Muscle of leg (tissue), 11 donors: ENCODE results near the gene SLC38A6. TPM values are rescaled to one million over a fixed set of nuclear protein-coding genes. Genes with fewer than 3 reads are reported as not detected.
A peak's percentile ranks its signal among the peaks of the same experiment; 100 is the strongest.
"Not testable (repeated sequence)": the region's sequence is repeated elsewhere in the genome, so short reads cannot be mapped to it uniquely, and the experiment has no call there.

Experiments used
- DNase-seq: peaks from one replicate; pipeline ENCODE4 v3.0.0; 2013
- H3K27ac ChIP-seq: one replicate; pipeline ENCODE4 v1.5.1; 2013; ENCODE audit warnings: mild to moderate bottlenecking, low read length, control low read depth
- H3K27me3 ChIP-seq: one replicate; pipeline ENCODE4 v1.6.1; 2013; ENCODE audit warnings: low read length; ENCODE audit not compliant: control insufficient read depth, insufficient read depth
- H3K36me3 ChIP-seq: one replicate; pipeline ENCODE4 v1.6.1; 2013; ENCODE audit warnings: low read length; ENCODE audit not compliant: control insufficient read depth, insufficient read depth
- H3K4me1 ChIP-seq: one replicate; pipeline ENCODE4 v1.6.1; 2013; ENCODE audit warnings: low read length; ENCODE audit not compliant: control insufficient read depth, insufficient read depth
- H3K4me3 ChIP-seq: one replicate; pipeline ENCODE4 v1.5.1; 2013; ENCODE audit warnings: low read length, control low read depth
- H3K9me3 ChIP-seq: replicated peaks from 2 replicates; pipeline ENCODE4 v1.6.1; 2013; ENCODE audit warnings: low read depth, low read length; ENCODE audit not compliant: control insufficient read depth
- WGBS: methylation state at CpG from one replicate; pipeline ENCODE4 v1.1.5; 2013; ENCODE audit warnings: missing lambda C conversion rate; ENCODE audit not compliant: insufficient coverage; 5-methylcytosine and 5-hydroxymethylcytosine counted together
- polyA plus RNA-seq, 8 donors: library from polyadenylated mRNA; unstranded; fragments of 120-200 nt; gene quantifications; one replicate each; pipeline versions ENCODE4 v1.2.1 to v1.2.3, GENCODE V29; 2013; ENCODE audit warnings: inconsistent platforms in 1 of 8, low replicate concordance in 1 of 8; ENCODE audit not compliant: insufficient read length in 8 of 8, insufficient read depth in 1 of 8
- total RNA-seq: library from RNA; stranded (reverse); fragments of 120-200 nt; gene quantifications from one replicate; pipeline ENCODE4 v1.2.4, GENCODE V29; 2013

SLC38A6 gene
- total and polyA plus RNA-seq, 9 donors: 10.1 to 20.0 (median 13.0) TPM

GRCh38 chr14:61043506-61043905 is 62.5 kb downstream of the SLC38A6 start:
- H3K36me3 ChIP-seq: no peaks in the 10 kb centered on the region
- DNase-seq: no peak
- H3K27ac ChIP-seq: no peak overlapping the region
- H3K9me3 ChIP-seq: no peaks in the 10 kb centered on the region
- H3K4me3 ChIP-seq: no peak overlapping the region
- H3K27me3 ChIP-seq: no peaks in the 10 kb centered on the region
- H3K4me1 ChIP-seq: no peaks in the 10 kb centered on the region
- WGBS: 75% methylated on average over 1 of the region's 1 CpG

GRCh38 chr14:61047021-61047420 is 66.0 kb downstream of the SLC38A6 start:
- no peaks in the 10 kb centered on the region for H3K9me3 ChIP-seq
- DNase-seq: peak; percentile 67
- no peaks in the 10 kb centered on the region for H3K36me3 ChIP-seq
- no peak overlapping the region for H3K4me3 ChIP-seq
- no peak overlapping the region for H3K27ac ChIP-seq
- no peaks in the 10 kb centered on the region for H3K4me1 ChIP-seq
- H3K27me3 ChIP-seq: no peaks in the 10 kb centered on the region

DNA sequence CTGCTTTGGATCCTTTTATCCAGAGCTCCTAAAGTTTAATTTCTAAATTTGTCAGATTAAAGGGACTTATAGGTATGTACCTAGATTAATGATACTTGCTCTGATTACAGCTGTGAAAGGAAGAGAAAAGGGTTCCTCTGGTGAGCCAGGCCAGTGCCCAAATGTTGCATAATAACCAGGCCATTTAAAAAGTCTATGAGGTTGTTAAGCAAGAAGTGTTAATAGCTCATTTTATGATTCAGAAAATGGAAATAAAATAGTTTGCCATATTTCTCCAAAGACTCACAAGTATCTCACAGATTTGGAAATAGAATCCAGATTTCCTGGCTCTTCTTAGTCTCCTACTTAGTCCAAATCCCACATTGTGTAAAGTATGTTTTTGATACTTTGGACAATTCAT is 67.6 kb downstream of the SLC38A6 start:
- Histone ChIP-seq H3K4me1 (no peaks in the 10 kb centered on the region), H3K27me3 (no peaks in the 10 kb centered on the region), H3K4me3 (no peak overlapping the region), H3K9me3 (peaks cover 3% of the 10 kb centered on the region), H3K36me3 (no peaks in the 10 kb centered on the region), H3K27ac (no peak overlapping the region)
- peak; percentile 35 for DNase-seq

DNA sequence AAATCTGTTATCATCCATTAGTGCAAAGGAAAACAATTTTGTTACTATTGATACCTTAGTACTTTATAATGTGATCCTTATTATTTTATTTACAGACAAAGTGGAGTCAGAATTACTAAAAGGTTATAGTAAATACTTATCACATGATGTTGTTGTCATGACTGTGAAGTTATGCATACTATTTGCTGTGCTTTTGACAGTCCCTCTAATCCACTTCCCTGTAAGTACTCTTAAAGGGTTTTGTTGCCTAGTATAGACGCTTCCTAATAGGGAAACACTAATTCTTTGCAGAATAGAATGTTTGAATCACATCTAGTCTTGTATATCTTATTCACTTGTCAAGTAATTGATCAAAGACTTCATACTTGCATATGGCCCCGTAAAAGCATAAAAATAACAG is 69.4 kb downstream of the SLC38A6 start:
- Histone ChIP-seq H3K4me3 (no peak overlapping the region), H3K27me3 (no peaks in the 10 kb centered on the region), H3K36me3 (no peaks in the 10 kb centered on the region), H3K27ac (no peak overlapping the region), H3K9me3 (peaks cover 7% of the 10 kb centered on the region), H3K4me1 (no peaks in the 10 kb centered on the region)
- no peak for DNase-seq
- no CpG with 5 or more reads among the region's 2 CpGs for WGBS

DNA sequence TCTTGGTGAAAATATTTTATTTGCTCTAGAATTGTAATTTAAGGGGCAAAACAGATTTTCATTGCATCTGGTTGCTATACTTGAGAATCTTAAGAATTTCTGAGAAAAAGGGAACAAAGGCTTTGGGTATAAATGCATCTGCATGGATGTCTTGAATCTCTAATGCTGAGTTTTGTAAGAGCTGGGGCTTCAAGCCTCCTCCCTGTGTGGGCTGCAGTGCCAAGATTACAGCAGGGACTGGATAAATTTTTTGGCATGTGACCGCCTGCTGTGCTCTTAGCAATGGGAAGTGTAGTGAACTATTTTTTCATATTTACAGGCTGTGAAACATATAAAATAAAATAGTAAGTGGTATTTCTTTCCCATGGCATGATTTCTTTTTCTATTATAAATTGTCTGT is 70.0 kb downstream of the SLC38A6 start:
- Histone ChIP-seq H3K4me3 (no peak overlapping the region), H3K27ac (no peak overlapping the region), H3K36me3 (no peaks in the 10 kb centered on the region), H3K9me3 (peaks cover 7% of the 10 kb centered on the region), H3K4me1 (no peaks in the 10 kb centered on the region), H3K27me3 (no peaks in the 10 kb centered on the region)
- peak; percentile 94 for DNase-seq
- no CpG with 5 or more reads among the region's 1 CpG for WGBS

DNA sequence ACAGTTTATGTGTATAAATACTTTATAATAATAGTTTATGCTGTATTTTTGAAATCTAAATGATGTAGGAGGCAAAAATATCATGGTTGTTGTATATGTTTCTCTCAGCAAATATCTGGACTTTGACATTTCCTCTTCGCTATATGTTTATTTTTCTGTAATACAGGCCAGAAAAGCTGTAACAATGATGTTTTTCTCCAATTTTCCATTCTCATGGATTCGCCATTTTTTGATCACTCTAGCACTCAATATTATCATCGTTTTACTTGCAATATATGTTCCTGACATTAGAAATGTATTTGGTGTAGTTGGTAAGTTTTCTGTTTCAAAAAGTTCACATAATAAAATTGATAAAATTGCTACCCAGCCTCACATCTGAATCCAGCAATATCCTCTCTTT is 70.6 kb downstream of the SLC38A6 start:
- Histone ChIP-seq H3K27me3 (no peaks in the 10 kb centered on the region), H3K4me3 (no peak overlapping the region), H3K36me3 (no peaks in the 10 kb centered on the region), H3K4me1 (no peaks in the 10 kb centered on the region), H3K27ac (no peak overlapping the region), H3K9me3 (peaks cover 7% of the 10 kb centered on the region)
- no CpG with 5 or more reads among the region's 3 CpGs for WGBS
- DNase-seq: no peak

DNA sequence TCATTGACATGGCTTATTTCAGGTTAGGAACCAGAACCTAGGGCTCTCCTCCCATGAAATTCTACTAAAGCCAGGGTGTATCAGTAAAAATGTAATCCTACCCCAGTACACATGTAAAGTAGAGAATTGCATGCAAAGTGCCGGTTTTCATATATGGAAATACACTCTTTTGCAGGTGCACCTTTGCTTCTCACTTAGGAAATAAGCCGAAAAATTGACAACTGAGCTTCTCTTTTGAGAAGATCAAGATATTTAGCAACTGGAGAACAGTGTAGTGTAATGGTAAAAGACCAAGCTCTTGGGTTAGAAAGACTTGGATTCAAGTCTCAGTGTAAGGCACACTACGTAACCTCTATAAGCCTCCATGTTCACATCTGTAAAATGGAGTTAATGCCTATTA is 82.4 kb downstream of the SLC38A6 start:
- Histone ChIP-seq H3K4me1 (peaks cover 2% of the 10 kb centered on the region), H3K4me3 (no peak overlapping the region), H3K27ac (no peak overlapping the region), H3K27me3 (no peaks in the 10 kb centered on the region), H3K36me3 (no peaks in the 10 kb centered on the region), H3K9me3 (no peaks in the 10 kb centered on the region)
- DNase-seq: no peak
- 100% methylated on average over 1 of the region's 3 CpGs for WGBS

DNA sequence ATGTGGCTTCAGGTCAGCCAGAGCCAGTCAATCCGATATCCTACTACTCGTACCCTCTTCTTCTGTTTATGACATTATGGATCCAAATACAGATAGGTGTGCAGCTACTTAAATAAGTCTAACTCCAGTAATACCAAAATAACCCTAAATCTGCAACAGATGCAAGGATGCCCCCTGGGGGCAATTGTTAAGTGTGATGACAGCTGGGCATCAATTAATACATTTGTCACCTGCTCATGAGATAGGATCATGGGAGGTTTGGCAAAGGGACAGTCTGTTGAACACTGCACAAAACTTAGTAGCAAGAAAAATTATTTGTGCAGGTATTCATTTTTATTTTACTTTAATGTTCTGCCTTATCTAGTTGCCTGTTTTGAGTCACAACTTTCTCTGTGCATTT is 83.2 kb downstream of the SLC38A6 start:
- Histone ChIP-seq H3K27me3 (no peaks in the 10 kb centered on the region), H3K36me3 (no peaks in the 10 kb centered on the region), H3K4me1 (peaks cover 2% of the 10 kb centered on the region), H3K27ac (no peak overlapping the region), H3K4me3 (no peak overlapping the region), H3K9me3 (no peaks in the 10 kb centered on the region)
- WGBS: no CpG with 5 or more reads among the region's 2 CpGs
- DNase-seq: no peak

- no peaks in the 10 kb centered on the region for H3K36me3 ChIP-seq
- no peaks in the 10 kb centered on the region for H3K27me3 ChIP-seq
- no peak overlapping the region for H3K4me3 ChIP-seq
- H3K9me3 ChIP-seq: no peaks in the 10 kb centered on the region
- no peak for DNase-seq
- H3K4me1 ChIP-seq: peaks cover 2% of the 10 kb centered on the region
- WGBS: no CpG with 5 or more reads among the region's 4 CpGs
- H3K27ac ChIP-seq: peak overlapping the region; percentile 1
Observed at GRCh38 chr14:61064856-61065255, 83.8 kb downstream of the SLC38A6 start.

GRCh38 chr14:61065656-61066055 is 84.6 kb downstream of the SLC38A6 start:
- H3K4me3 ChIP-seq: no peak overlapping the region
- no peak for DNase-seq
- H3K9me3 ChIP-seq: no peaks in the 10 kb centered on the region
- no peak overlapping the region for H3K27ac ChIP-seq
- H3K4me1 ChIP-seq: peaks cover 2% of the 10 kb centered on the region
- H3K36me3 ChIP-seq: no peaks in the 10 kb centered on the region
- H3K27me3 ChIP-seq: no peaks in the 10 kb centered on the region

DNA sequence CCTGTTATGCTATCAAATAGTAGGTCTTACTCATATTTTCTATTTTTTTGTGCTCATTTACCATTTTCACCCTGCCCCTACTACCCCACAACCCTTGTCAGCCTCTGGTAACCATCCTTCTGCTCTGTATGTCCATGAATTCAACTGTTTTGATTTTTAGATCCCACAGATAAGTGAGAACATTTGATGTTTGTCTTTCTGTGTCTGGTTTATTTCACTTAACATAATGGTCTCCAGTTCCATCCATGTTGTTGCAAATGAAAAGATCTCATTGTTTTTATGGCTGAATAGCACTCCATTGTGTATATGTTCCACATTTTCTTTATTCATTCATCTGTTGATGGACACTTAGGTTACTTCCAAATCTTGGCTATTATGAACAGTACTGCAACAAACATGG is 91.4 kb downstream of the SLC38A6 start:
- not testable (repeated sequence) for H3K27me3 ChIP-seq, H3K27ac ChIP-seq, H3K4me3 ChIP-seq, H3K36me3 ChIP-seq, H3K9me3 ChIP-seq, H3K4me1 ChIP-seq, DNase-seq
